Lower lobe of right lung (tissue), 2 donors: ENCODE measurements around the gene CHST13. TPM values are rescaled to one million over a fixed set of nuclear protein-coding genes. Genes with fewer than 3 reads are reported as not detected.

ENCODE experiments used
- ATAC-seq, 2 donors: fragments of 200-7000 bp; cut with Tn5 transposase; one replicate each; pipeline ENCODE4 v1.9.1; 2020 to 2022; ENCODE audit warnings: mild to moderate bottlenecking in 2 of 2, moderate library complexity in 2 of 2
- DNase-seq: peaks from one replicate; pipeline ENCODE4 v3.0.0-alpha.2; 2020
- H3K27ac ChIP-seq: fragments of 200-600 bp; one replicate; pipeline ENCODE4 v1.8.0; 2022
- H3K27me3 ChIP-seq: fragments of 200-600 bp; one replicate; pipeline ENCODE4 v1.8.0; 2022; ENCODE audit warnings: low read depth
- H3K36me3 ChIP-seq: fragments of 200-600 bp; one replicate; pipeline ENCODE4 v1.8.0; 2022; ENCODE audit warnings: mild to moderate bottlenecking
- H3K4me1 ChIP-seq: fragments of 200-600 bp; one replicate; pipeline ENCODE4 v1.8.0; 2022
- H3K4me3 ChIP-seq: fragments of 200-600 bp; one replicate; pipeline ENCODE4 v1.8.0; 2022; ENCODE audit warnings: mild to moderate bottlenecking
- H3K9me3 ChIP-seq: fragments of 200-600 bp; one replicate; pipeline ENCODE4 v1.8.0; 2022
- CTCF ChIP-seq: fragments of 200-600 bp; IDR thresholded peaks from one replicate; pipeline ENCODE4 v1.8.0; 2022; ENCODE audit warnings: antibody characterized with exemption, mild to moderate bottlenecking
- intact Hi-C: fragments of 100-400 bp; cut with DNase I; formaldehyde crosslinking; loops from one replicate; pipeline ENCODE4 v1.11.0; 2022
- total RNA-seq: library from RNA; stranded (reverse); fragmentation: NEBNext Ultra II Directional; extraction: Animal tissue kit (Norgen Biotek cat#: 25700); gene quantifications from one replicate; pipeline ENCODE4 v1.2.1, GENCODE V29; 2021
- donor health status: DM: no; HTN: yes; CAD: no; lungs with severe emphysema.

Gene CHST13
- total RNA-seq, 1 donor from 2014 or later, result 1.5 TPM

DNA sequence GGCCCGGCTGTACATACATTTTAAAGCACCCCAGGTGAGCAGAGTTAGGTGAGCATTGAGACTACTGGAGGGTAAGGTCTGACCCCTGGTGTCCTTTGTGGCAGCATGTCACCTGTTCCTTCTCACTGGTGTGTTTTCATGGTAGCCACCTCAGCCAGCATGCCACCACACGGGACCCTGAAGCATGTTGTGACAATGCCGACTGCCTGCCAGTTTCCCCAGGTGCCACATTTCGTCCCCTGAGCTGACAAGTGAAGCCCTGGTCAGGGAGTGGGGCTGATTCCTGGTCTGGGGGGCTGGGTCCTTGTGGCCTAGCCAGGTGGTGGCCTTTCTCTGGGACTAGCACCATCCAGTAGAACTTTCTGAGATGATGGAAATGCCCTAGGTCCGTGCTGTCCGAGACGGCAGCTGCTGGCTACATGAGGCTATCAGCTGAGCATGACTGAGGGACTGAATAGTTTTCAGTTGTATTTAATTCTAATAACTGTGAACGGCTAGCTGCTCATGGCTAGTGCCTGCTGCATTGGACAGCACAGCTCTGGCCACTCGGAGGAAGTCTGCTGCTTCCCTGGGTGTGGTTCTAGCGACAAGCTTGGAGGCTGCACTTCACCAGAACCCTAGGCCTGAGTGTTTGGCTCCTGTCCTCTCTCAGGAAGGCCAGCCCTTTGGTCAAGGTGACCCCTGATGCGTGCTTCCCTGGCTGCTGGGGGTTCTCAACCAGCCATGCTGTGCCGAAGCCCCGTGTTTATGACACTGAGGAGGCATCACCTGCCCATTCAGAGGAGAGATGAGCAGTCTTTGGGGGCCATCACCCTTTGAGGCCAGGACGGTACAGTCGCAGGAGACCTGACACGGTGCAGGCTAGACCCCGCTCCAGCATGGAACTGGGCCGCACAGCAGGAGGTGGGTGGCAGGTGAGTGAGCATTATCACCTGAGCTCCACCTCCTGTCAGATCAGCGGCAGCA is 30.9 kb downstream of the CHST13 start:
- no peak overlapping the region for H3K27ac ChIP-seq
- DNase-seq, result peak; percentile 32
- H3K27me3 ChIP-seq, result no peaks in the 10 kb centered on the region
- no peaks in the 10 kb centered on the region for H3K36me3 ChIP-seq
- no peak for ATAC-seq
- no peak for TF ChIP-seq CTCF
- intact Hi-C loops, result no loop called here
- H3K9me3 ChIP-seq, result no peaks in the 10 kb centered on the region
- H3K4me3 ChIP-seq, result no peak overlapping the region
- no peaks in the 10 kb centered on the region for H3K4me1 ChIP-seq

DNA sequence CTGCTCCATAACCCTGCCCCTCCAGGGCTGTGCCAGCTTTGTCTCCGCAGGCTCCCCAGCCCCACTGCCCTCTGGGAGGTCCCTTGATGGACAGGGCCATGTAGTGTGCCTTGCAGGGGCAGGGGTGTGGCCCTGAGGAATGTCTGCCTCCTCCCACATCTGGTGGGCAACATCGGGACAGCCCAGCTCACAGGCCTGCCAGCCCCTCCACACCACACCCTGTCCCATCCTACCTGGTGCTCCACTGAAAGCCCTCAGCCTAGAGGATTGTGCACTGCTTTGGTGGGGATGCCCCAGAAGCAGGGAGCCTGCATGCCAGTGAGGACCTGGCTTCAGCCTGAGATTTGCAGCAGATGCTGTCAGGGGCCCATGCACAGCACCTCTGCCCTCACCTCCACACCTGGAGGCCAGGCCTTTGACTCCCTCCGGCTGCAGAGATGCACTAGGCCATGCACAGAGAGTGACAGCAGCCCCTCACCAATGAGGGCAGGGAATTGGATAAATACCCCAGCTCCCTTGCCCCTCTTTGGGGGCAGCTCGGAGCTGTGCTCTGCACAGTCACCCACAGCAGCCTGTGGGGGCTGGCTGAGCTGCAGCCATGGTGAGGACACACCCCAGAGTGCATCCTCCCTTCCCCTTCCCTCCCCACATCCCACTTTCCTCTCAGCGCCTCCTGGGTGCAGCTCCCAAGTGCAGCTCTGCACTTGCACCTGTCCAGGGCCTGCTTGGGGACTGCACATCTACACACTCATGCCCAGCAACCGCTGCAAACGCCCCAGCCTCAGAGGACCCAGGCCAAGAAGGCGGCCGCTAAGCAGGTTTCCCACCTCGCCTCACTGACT is 32.1 kb downstream of the CHST13 start:
- intact Hi-C loops, result no loop called here

GRCh38 chr3:126556637-126557414 is 32.9 kb downstream of the CHST13 start:
- intact Hi-C loops, result no loop called here
- H3K27me3 ChIP-seq, result no peaks in the 10 kb centered on the region
- H3K9me3 ChIP-seq, result no peaks in the 10 kb centered on the region
- no peak overlapping the region for H3K4me3 ChIP-seq
- no peaks in the 10 kb centered on the region for H3K4me1 ChIP-seq
- H3K36me3 ChIP-seq, result no peaks in the 10 kb centered on the region
- DNase-seq (peak; percentile 35), ATAC-seq (no peak)
- no peak for TF ChIP-seq CTCF
- H3K27ac ChIP-seq, result no peak overlapping the region

More for the DNA sequence above, 32.1 kb downstream of the CHST13 start:
- DNase-seq, result peak; percentile 25
- no peak overlapping the region for H3K4me3 ChIP-seq
- H3K36me3 ChIP-seq, result no peaks in the 10 kb centered on the region
- no peak for TF ChIP-seq CTCF
- no peak for ATAC-seq
- no peak overlapping the region for H3K27ac ChIP-seq
- no peaks in the 10 kb centered on the region for H3K4me1 ChIP-seq
- no peaks in the 10 kb centered on the region for H3K27me3 ChIP-seq
- H3K9me3 ChIP-seq, result no peaks in the 10 kb centered on the region

GRCh38 chr3:126557415-126557745 is 33.4 kb downstream of the CHST13 start:
- no peak for TF ChIP-seq CTCF
- Histone ChIP-seq H3K27me3 (no peaks in the 10 kb centered on the region), H3K4me3 (no peak overlapping the region), H3K9me3 (no peaks in the 10 kb centered on the region), H3K27ac (no peak overlapping the region), H3K36me3 (no peaks in the 10 kb centered on the region), H3K4me1 (no peaks in the 10 kb centered on the region)
- ATAC-seq (peak in 1 of 2 donors; percentile 19), DNase-seq (peak; percentile 38)
- intact Hi-C loops, result no loop called here

DNA sequence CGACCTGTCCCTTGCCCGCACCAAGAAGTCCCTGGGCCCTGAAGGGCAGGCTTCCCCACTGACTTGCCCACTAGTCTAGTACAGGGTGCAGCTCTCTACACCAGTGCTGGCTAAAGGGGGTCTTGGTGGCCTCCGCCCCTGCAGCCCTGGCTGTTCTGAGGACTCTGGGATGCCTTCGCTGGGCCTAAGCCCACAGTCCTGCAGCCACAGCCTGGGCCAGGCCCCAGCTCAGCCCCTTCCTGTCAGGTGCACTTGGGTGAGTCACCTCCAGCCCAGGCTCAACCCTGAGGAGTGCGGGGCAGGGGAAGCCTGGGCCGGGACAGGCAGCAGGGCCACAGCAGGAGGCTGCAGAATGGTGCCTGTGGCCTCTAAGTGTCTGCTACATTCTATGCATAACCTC is 33.8 kb downstream of the CHST13 start:
- intact Hi-C loops, result no loop called here
- TF ChIP-seq CTCF, result no peak
- H3K36me3 ChIP-seq, result no peaks in the 10 kb centered on the region

More for the DNA sequence above, 33.8 kb downstream of the CHST13 start:
- no peaks in the 10 kb centered on the region for H3K27me3 ChIP-seq
- H3K4me1 ChIP-seq, result no peaks in the 10 kb centered on the region
- H3K27ac ChIP-seq, result no peak overlapping the region
- no peaks in the 10 kb centered on the region for H3K9me3 ChIP-seq
- ATAC-seq (peak in 1 of 2 donors; percentile 20), DNase-seq (no peak)
- no peak overlapping the region for H3K4me3 ChIP-seq
